Forelimb muscle (tissue), 1 donor: Measurements from ENCODE around the gene CPOX. TPM values are rescaled to one million over a fixed set of nuclear protein-coding genes. Genes with fewer than 3 reads are reported as not detected.

ENCODE experiments used
- DNase-seq: peaks from one replicate; pipeline ENCODE4 v3.0.0-alpha.2; 2013; ENCODE audit warnings: low read depth
- polyA plus RNA-seq: library from polyadenylated mRNA; unstranded; fragments of 120-200 nt; gene quantifications from one replicate; pipeline ENCODE4 v1.2.1, GENCODE V29; 2013; ENCODE audit not compliant: insufficient read length

The CPOX gene
- polyA plus RNA-seq, 1 donor: 12.6 TPM

- no peak for DNase-seq
These were observed 2.7 kb upstream of the CPOX start for GRCh38 chr3:98596087-98596486.

GRCh38 chr3:98594628-98595324 is 1.4 kb upstream of the CPOX start:
- DNase-seq: no peak

GRCh38 chr3:98592345-98592935 is 971 bp downstream of the CPOX start:
- no peak for DNase-seq

- no peak for DNase-seq
These were observed 3.9 kb downstream of the CPOX start for GRCh38 chr3:98589331-98590036.

GRCh38 chr3:98588065-98588464 is 5.3 kb downstream of the CPOX start:
- DNase-seq: no peak

GRCh38 chr3:98587654-98588053 is 5.8 kb downstream of the CPOX start:
- DNase-seq: no peak

GRCh38 chr3:98584547-98584946 is 8.9 kb downstream of the CPOX start:
- no peak for DNase-seq

GRCh38 chr3:98583766-98584165 is 9.6 kb downstream of the CPOX start:
- no peak for DNase-seq

- no peak for DNase-seq
These were observed 11.4 kb downstream of the CPOX start for GRCh38 chr3:98582042-98582441.

- no peak for DNase-seq
These were observed 11.9 kb downstream of the CPOX start for GRCh38 chr3:98581474-98581873.

- no peak for DNase-seq
These were observed 12.7 kb downstream of the CPOX start for GRCh38 chr3:98580401-98581386.

- DNase-seq: no peak
These were observed 16.1 kb downstream of the CPOX start for GRCh38 chr3:98577178-98577895.

- no peak for DNase-seq
These were observed 19.3 kb downstream of the CPOX start for GRCh38 chr3:98574132-98574531.

- DNase-seq: no peak
These were observed 20.2 kb downstream of the CPOX start for GRCh38 chr3:98573181-98573728.

GRCh38 chr3:98568402-98568801 is 25.0 kb downstream of the CPOX start:
- DNase-seq: no peak

GRCh38 chr3:98567666-98568270 is 25.6 kb downstream of the CPOX start:
- DNase-seq: no peak

- no peak for DNase-seq
These were observed 27.6 kb downstream of the CPOX start for GRCh38 chr3:98565843-98566242.

- DNase-seq: no peak
These were observed 28.2 kb downstream of the CPOX start for GRCh38 chr3:98565237-98565643.

- DNase-seq: no peak
These were observed 29.0 kb downstream of the CPOX start for GRCh38 chr3:98564282-98565005.
